Measurements from ENCODE around the gene AP2A2. TPM values are rescaled to one million over a fixed set of nuclear protein-coding genes. Genes with fewer than 3 reads are reported as not detected.

AP2A2 gene
- total RNA-seq, 4 donors from 2014 or later, result 49.5 to 82.6 (median 72.2) TPM

DNA sequence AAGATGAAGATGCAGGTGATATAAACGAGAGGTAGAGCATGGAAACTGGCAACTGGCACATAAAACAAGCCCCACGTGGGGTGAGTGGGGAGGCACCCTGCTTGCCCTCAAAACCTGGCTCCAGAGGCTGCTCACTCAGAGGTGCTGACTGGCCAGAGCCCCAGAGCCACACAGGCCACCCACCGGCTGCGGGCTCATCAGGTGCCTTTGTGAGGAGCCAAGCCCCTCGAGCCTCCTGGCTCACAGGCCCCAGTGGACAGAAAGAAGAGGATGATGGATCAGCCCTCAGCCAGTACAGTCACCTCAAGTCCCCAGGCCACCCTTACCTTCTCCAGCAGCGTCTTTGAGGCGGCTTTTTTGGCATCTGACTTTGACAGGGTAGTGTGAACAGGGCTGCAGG is 21.3 kb upstream of the AP2A2 start:
- intact Hi-C loops (cut with DNase I), result loop anchor here (5.0 kb wide), 1 partner anchor 148 kb away; no protein-coding TSS in a partner anchor
- DNase-seq (ENCODE audit: extremely low spot score), result no peak
- Histone ChIP-seq H3K27ac (replicated peaks in 1 of 4) (no peak overlapping the region), H3K9me3 (no peaks in the 10 kb centered on the region), H3K27me3 (no peaks in the 10 kb centered on the region), H3K36me3 (peaks cover 31 to 74% (median 56%) of the 10 kb centered on the region in 4 donors), H3K4me1 (peaks cover 0 to 9% (median 7%) of the 10 kb centered on the region in 4 donors), H3K4me3 (no peak overlapping the region)
- 92% methylated on average over 7 of the region's 7 CpGs for WGBS
- TF ChIP-seq POLR2AphosphoS5 (IDR thresholded peaks at IDR 0.05) (no peak), POLR2A (IDR thresholded peaks at IDR 0.05; ENCODE audit: low read depth) (no peak), EP300 (IDR thresholded peaks at IDR 0.05) (no peak), CTCF (IDR thresholded peaks at IDR 0.05) (no peak)

GRCh38 chr11:905952-906351 is 19.7 kb upstream of the AP2A2 start:
- Histone ChIP-seq H3K36me3 (peaks cover 17 to 59% (median 41%) of the 10 kb centered on the region in 4 donors), H3K4me3 (no peak overlapping the region), H3K4me1 (peaks cover 8 to 19% (median 16%) of the 10 kb centered on the region in 4 donors), H3K27ac (replicated peaks in 1 of 4) (no peak overlapping the region), H3K9me3 (no peaks in the 10 kb centered on the region), H3K27me3 (no peaks in the 10 kb centered on the region)
- 91% methylated on average over 7 of the region's 7 CpGs for WGBS
- TF ChIP-seq CTCF (IDR thresholded peaks at IDR 0.05), result no peak
- no peak for DNase-seq (ENCODE audit: extremely low spot score)
- intact Hi-C loops (cut with DNase I), result no loop called here

GRCh38 chr11:907668-908067 is 18.0 kb upstream of the AP2A2 start:
- TF ChIP-seq CTCF (IDR thresholded peaks at IDR 0.05) (no peak), POLR2AphosphoS5 (IDR thresholded peaks at IDR 0.05) (no peak), EP300 (IDR thresholded peaks at IDR 0.05) (no peak), POLR2A (IDR thresholded peaks at IDR 0.05; ENCODE audit: low read depth) (no peak)
- intact Hi-C loops (cut with DNase I), result no loop called here
- 96% methylated on average over 2 of the region's 2 CpGs for WGBS
- DNase-seq (ENCODE audit: extremely low spot score), result no peak
- Histone ChIP-seq H3K27me3 (no peaks in the 10 kb centered on the region), H3K9me3 (no peaks in the 10 kb centered on the region), H3K27ac (replicated peaks in 1 of 4) (no peak overlapping the region), H3K4me1 (peaks cover 13 to 30% (median 25%) of the 10 kb centered on the region in 4 donors), H3K4me3 (no peak overlapping the region), H3K36me3 (peaks cover 2 to 42% (median 24%) of the 10 kb centered on the region in 4 donors)

- H3K36me3 ChIP-seq, result peaks cover 0 to 36% (median 18%) of the 10 kb centered on the region in 4 donors
- intact Hi-C loops (cut with DNase I), result no loop called here
- H3K27me3 ChIP-seq, result no peaks in the 10 kb centered on the region
- DNase-seq (ENCODE audit: extremely low spot score), result no peak
- H3K4me1 ChIP-seq, result peaks cover 13 to 30% (median 25%) of the 10 kb centered on the region in 4 donors
- H3K9me3 ChIP-seq, result no peaks in the 10 kb centered on the region
- H3K27ac ChIP-seq (replicated peaks in 1 of 4), result no peak overlapping the region
- H3K4me3 ChIP-seq, result no peak overlapping the region
- TF ChIP-seq POLR2A (IDR thresholded peaks at IDR 0.05; ENCODE audit: low read depth) (no peak), EP300 (IDR thresholded peaks at IDR 0.05) (no peak), CTCF (IDR thresholded peaks at IDR 0.05) (no peak), POLR2AphosphoS5 (IDR thresholded peaks at IDR 0.05) (no peak)
- 92% methylated on average over 4 of the region's 5 CpGs for WGBS
Observed at GRCh38 chr11:908273-908672, 17.4 kb upstream of the AP2A2 start.

DNA sequence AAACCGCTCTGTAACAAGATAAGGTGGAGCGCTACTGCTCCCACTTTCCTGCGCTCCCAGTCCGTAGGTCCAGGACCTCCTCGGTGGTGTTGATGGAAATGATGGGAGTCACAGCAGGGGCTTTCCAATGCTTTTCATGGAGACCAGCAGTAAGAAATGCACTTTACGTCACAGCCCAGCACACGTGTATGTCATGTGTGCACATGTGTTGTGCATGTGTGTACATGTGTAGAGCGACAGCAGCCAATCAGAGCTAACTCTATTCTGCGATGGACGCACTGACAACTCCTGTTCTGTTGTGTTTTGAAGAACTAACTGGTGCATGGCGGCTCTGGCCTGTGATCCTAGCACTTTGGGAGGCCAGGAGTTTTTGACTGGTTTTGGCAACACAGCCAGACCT is 16.3 kb upstream of the AP2A2 start:
- TF ChIP-seq POLR2AphosphoS5 (IDR thresholded peaks at IDR 0.05) (no peak), EP300 (IDR thresholded peaks at IDR 0.05) (no peak)
- Histone ChIP-seq H3K9me3 (no peaks in the 10 kb centered on the region), H3K36me3 (peaks cover 0 to 24% (median 6%) of the 10 kb centered on the region in 4 donors), H3K27me3 (no peaks in the 10 kb centered on the region), H3K27ac (replicated peaks in 1 of 4) (no peak overlapping the region), H3K4me3 (peak overlapping the region in 1 of 4 donors; percentile 95), H3K4me1 (peaks cover 13 to 30% (median 25%) of the 10 kb centered on the region in 4 donors)
- DNase-seq (ENCODE audit: extremely low spot score), result no peak
- intact Hi-C loops (cut with DNase I), result no loop called here
- 94% methylated on average over 11 of the region's 11 CpGs for WGBS
